OCI-LY3 (cell line): Measurements from ENCODE around the gene PCK2.

ENCODE experiments used
- EZH2phosphoT487 ChIP-seq: fragments of 200-600 bp; shearing (Covaris generic); IDR thresholded peaks from 2 replicates; pipeline ENCODE4 v1.6.1; 2018; ENCODE audit warnings: antibody characterized with exemption, mixed run types, low read depth
- TF ChIP-seq, protein P1 (sequence below): fragments of 200-600, 300-600 bp; sonication (generic); IDR thresholded peaks from 2 replicates; pipeline ENCODE4 v1.5.1; 2014; ENCODE audit warnings: antibody characterized with exemption, low read length, low read depth

DNA sequence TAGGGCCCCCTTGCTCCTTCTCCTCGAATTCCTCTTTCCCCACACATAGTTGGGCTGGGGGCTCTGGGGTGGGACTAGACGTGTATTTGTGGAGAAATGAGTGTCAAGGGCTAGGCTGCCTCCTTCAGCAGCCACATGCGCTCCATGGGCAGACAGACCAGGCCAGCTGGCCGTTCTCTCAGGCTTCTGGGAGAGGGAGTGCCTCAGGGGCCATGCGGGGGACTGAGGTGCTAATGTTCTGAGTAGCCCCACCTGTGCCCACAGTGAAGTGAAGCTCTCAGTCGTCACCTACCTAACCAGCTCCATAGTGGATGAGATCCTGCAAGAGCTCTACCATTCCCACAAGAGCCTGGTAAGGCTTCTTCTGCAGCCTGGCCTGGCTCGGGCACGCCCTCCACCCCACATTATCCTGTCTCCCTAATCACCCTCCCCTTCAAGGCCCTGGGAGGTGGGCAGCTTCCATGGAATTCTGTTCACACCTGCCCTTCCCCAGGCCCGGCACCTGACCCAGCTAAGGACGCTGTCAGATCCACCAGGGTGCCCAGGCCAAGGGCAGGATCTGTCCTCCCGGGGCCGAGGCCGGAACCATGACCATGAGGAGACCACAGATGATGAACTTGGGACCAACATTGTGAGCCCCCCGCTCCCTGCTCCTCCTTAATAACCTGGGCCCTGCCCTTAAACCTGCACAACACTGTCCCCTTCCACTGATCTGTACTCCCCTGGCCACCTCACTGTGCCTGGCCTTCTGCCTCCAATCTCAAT, 31.7 kb upstream of the PCK2 start:
- TF ChIP-seq, protein P1, sequence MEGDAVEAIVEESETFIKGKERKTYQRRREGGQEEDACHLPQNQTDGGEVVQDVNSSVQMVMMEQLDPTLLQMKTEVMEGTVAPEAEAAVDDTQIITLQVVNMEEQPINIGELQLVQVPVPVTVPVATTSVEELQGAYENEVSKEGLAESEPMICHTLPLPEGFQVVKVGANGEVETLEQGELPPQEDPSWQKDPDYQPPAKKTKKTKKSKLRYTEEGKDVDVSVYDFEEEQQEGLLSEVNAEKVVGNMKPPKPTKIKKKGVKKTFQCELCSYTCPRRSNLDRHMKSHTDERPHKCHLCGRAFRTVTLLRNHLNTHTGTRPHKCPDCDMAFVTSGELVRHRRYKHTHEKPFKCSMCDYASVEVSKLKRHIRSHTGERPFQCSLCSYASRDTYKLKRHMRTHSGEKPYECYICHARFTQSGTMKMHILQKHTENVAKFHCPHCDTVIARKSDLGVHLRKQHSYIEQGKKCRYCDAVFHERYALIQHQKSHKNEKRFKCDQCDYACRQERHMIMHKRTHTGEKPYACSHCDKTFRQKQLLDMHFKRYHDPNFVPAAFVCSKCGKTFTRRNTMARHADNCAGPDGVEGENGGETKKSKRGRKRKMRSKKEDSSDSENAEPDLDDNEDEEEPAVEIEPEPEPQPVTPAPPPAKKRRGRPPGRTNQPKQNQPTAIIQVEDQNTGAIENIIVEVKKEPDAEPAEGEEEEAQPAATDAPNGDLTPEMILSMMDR = no peak
- TF ChIP-seq EZH2phosphoT487 = no peak
